ENCODE results near the gene UQCRH. TPM values are rescaled to one million over a fixed set of nuclear protein-coding genes. Genes with fewer than 3 reads are reported as not detected.

Gene UQCRH
- total RNA-seq, 1 donor from 2014 or later: 258 TPM

DNA sequence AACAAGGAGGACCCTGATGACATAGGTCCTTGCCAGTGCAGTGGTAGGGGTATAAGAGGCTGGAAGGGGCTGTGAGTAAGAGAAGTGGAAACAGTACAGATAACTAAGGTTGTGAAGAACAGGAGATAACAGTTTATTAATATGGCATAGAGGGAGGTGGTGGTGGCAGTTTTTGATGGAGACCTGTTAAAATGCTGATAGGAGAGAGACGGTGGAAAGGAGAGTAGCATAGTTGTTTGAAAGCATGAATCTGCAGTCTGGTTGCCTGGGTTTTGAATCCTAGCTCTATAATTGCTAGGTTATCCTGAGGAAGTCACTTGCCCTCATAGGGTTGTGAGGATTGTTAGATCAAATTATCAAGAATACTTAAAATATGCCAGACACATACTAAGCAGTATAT, 19.4 kb upstream of the UQCRH start:
- no peaks in the 10 kb centered on the region for H3K27me3 Mint-ChIP-seq (ENCODE audit: insufficient read depth)
- intact Hi-C loops (cut with micrococcal nuclease): no loop called here
- H3K4me1 Mint-ChIP-seq (ENCODE audit: low read depth): peaks cover 23% of the 10 kb centered on the region
- peaks cover 50% of the 10 kb centered on the region for H3K36me3 Mint-ChIP-seq (ENCODE audit: low read depth)
- no peaks in the 10 kb centered on the region for H3K9me3 Mint-ChIP-seq
- H3K4me3 Mint-ChIP-seq: no peak overlapping the region
- peak overlapping the region; percentile 21 for H3K27ac Mint-ChIP-seq
- DNase-seq (ENCODE audit: low spot score): no peak

GRCh38 chr1:46284597-46285564, 18.6 kb upstream of the UQCRH start:
- Mint-ChIP-seq H3K9me3 (no peaks in the 10 kb centered on the region), H3K4me3 (no peak overlapping the region), H3K4me1 (ENCODE audit: low read depth) (peaks cover 25% of the 10 kb centered on the region), H3K27ac (no peak overlapping the region), H3K36me3 (ENCODE audit: low read depth) (peaks cover 55% of the 10 kb centered on the region), H3K27me3 (ENCODE audit: insufficient read depth) (no peaks in the 10 kb centered on the region)
- intact Hi-C loops (cut with micrococcal nuclease): no loop called here
- no peak for DNase-seq (ENCODE audit: low spot score)

GRCh38 chr1:46285730-46286477, 17.6 kb upstream of the UQCRH start:
- peak; percentile 38 for DNase-seq (ENCODE audit: low spot score)
- Mint-ChIP-seq H3K4me3 (no peak overlapping the region), H3K27ac (peak overlapping the region; percentile 10), H3K36me3 (ENCODE audit: low read depth) (peaks cover 53% of the 10 kb centered on the region), H3K4me1 (ENCODE audit: low read depth) (peaks cover 25% of the 10 kb centered on the region), H3K9me3 (no peaks in the 10 kb centered on the region), H3K27me3 (ENCODE audit: insufficient read depth) (no peaks in the 10 kb centered on the region)
- intact Hi-C loops (cut with micrococcal nuclease): no loop called here

DNA sequence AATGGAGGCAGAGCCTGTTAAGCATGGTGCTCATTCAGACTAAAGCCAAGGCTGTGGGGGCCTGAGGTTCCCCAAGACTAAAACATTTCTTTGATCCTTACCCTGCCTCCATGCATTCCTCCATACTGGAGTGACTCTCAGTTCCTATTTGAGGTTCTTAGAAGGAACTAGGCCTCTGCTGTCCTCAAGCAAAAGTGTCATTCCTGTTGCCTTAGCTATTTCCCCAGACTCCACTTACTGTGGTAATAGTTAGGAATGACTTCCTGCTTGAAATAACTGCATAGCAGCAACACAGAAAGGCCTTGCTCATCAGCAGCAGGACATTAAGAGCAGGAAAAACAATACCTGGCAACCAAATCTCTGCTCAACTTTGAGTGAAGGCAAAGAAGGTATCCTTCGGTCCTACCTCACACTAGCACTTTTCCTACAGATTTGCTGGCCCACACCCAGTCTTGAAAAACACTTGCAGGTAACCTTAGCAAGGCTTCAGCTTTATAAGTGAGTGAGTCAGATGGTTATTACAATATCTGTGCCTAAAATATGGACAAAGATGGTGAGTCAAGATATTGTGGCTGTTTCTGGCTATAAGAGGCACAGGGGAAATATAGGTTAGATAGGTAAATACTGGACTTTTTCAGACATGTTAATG, 14.9 kb upstream of the UQCRH start:
- Mint-ChIP-seq H3K4me3 (no peak overlapping the region), H3K27me3 (ENCODE audit: insufficient read depth) (no peaks in the 10 kb centered on the region), H3K27ac (peak overlapping the region; percentile 47), H3K36me3 (ENCODE audit: low read depth) (peaks cover 34% of the 10 kb centered on the region), H3K9me3 (no peaks in the 10 kb centered on the region), H3K4me1 (ENCODE audit: low read depth) (peaks cover 25% of the 10 kb centered on the region)
- intact Hi-C loops (cut with micrococcal nuclease): no loop called here
- DNase-seq (ENCODE audit: low spot score): no peak

GRCh38 chr1:46289134-46289494, 14.4 kb upstream of the UQCRH start:
- Mint-ChIP-seq H3K4me1 (ENCODE audit: low read depth) (peaks cover 25% of the 10 kb centered on the region), H3K9me3 (no peaks in the 10 kb centered on the region), H3K36me3 (ENCODE audit: low read depth) (peaks cover 31% of the 10 kb centered on the region), H3K27ac (peak overlapping the region; percentile 47), H3K4me3 (no peak overlapping the region), H3K27me3 (ENCODE audit: insufficient read depth) (no peaks in the 10 kb centered on the region)
- intact Hi-C loops (cut with micrococcal nuclease): no loop called here
- no peak for DNase-seq (ENCODE audit: low spot score)

GRCh38 chr1:46289976-46290375, 13.5 kb upstream of the UQCRH start:
- H3K36me3 Mint-ChIP-seq (ENCODE audit: low read depth): peaks cover 28% of the 10 kb centered on the region
- H3K4me1 Mint-ChIP-seq (ENCODE audit: low read depth): peaks cover 24% of the 10 kb centered on the region
- H3K27me3 Mint-ChIP-seq (ENCODE audit: insufficient read depth): no peaks in the 10 kb centered on the region
- intact Hi-C loops (cut with micrococcal nuclease): no loop called here
- no peak for DNase-seq (ENCODE audit: low spot score)
- no peaks in the 10 kb centered on the region for H3K9me3 Mint-ChIP-seq
- no peak overlapping the region for H3K27ac Mint-ChIP-seq
- H3K4me3 Mint-ChIP-seq: no peak overlapping the region

- H3K9me3 Mint-ChIP-seq: no peaks in the 10 kb centered on the region
- peaks cover 35% of the 10 kb centered on the region for H3K36me3 Mint-ChIP-seq (ENCODE audit: low read depth)
- peaks cover 8% of the 10 kb centered on the region for H3K4me1 Mint-ChIP-seq (ENCODE audit: low read depth)
- H3K27ac Mint-ChIP-seq: no peak overlapping the region
- no peak for DNase-seq (ENCODE audit: low spot score)
- intact Hi-C loops (cut with micrococcal nuclease): no loop called here
- H3K4me3 Mint-ChIP-seq: no peak overlapping the region
- H3K27me3 Mint-ChIP-seq (ENCODE audit: insufficient read depth): no peaks in the 10 kb centered on the region
Observed at GRCh38 chr1:46295306-46295705, 8.2 kb upstream of the UQCRH start.

- H3K36me3 Mint-ChIP-seq (ENCODE audit: low read depth): peaks cover 31% of the 10 kb centered on the region
- H3K27ac Mint-ChIP-seq: no peak overlapping the region
- H3K4me3 Mint-ChIP-seq: no peak overlapping the region
- peaks cover 20% of the 10 kb centered on the region for H3K4me1 Mint-ChIP-seq (ENCODE audit: low read depth)
- H3K9me3 Mint-ChIP-seq: no peaks in the 10 kb centered on the region
- H3K27me3 Mint-ChIP-seq (ENCODE audit: insufficient read depth): no peaks in the 10 kb centered on the region
- DNase-seq (ENCODE audit: low spot score): no peak
- intact Hi-C loops (cut with micrococcal nuclease): no loop called here
Observed at GRCh38 chr1:46298387-46298786, 5.1 kb upstream of the UQCRH start.

- intact Hi-C loops (cut with micrococcal nuclease): loop anchor here (1.0 to 5.0 kb wide), 3 partner anchors 103 to 809 kb away; partner anchors contain the start of genes MAST2, POMGNT1 and TESK2
- Mint-ChIP-seq H3K4me3 (peak overlapping the region; percentile 100), H3K36me3 (ENCODE audit: low read depth) (peaks cover 32% of the 10 kb centered on the region), H3K9me3 (no peaks in the 10 kb centered on the region), H3K4me1 (ENCODE audit: low read depth) (peaks cover 25% of the 10 kb centered on the region), H3K27me3 (ENCODE audit: insufficient read depth) (no peaks in the 10 kb centered on the region), H3K27ac (peak overlapping the region; percentile 99)
- DNase-seq (ENCODE audit: low spot score): no peak
Observed at GRCh38 chr1:46300673-46301405, 2.7 kb upstream of the UQCRH start.

GRCh38 chr1:46301406-46301807, 2.1 kb upstream of the UQCRH start:
- Mint-ChIP-seq H3K27me3 (ENCODE audit: insufficient read depth) (no peaks in the 10 kb centered on the region), H3K9me3 (no peaks in the 10 kb centered on the region), H3K4me1 (ENCODE audit: low read depth) (peaks cover 29% of the 10 kb centered on the region), H3K27ac (peak overlapping the region; percentile 99), H3K4me3 (peak overlapping the region; percentile 100), H3K36me3 (ENCODE audit: low read depth) (peaks cover 30% of the 10 kb centered on the region)
- no peak for DNase-seq (ENCODE audit: low spot score)
- intact Hi-C loops (cut with micrococcal nuclease): loop anchor here (1.0 to 5.0 kb wide), 3 partner anchors 103 to 809 kb away; partner anchors contain the start of genes MAST2, POMGNT1 and TESK2

DNA sequence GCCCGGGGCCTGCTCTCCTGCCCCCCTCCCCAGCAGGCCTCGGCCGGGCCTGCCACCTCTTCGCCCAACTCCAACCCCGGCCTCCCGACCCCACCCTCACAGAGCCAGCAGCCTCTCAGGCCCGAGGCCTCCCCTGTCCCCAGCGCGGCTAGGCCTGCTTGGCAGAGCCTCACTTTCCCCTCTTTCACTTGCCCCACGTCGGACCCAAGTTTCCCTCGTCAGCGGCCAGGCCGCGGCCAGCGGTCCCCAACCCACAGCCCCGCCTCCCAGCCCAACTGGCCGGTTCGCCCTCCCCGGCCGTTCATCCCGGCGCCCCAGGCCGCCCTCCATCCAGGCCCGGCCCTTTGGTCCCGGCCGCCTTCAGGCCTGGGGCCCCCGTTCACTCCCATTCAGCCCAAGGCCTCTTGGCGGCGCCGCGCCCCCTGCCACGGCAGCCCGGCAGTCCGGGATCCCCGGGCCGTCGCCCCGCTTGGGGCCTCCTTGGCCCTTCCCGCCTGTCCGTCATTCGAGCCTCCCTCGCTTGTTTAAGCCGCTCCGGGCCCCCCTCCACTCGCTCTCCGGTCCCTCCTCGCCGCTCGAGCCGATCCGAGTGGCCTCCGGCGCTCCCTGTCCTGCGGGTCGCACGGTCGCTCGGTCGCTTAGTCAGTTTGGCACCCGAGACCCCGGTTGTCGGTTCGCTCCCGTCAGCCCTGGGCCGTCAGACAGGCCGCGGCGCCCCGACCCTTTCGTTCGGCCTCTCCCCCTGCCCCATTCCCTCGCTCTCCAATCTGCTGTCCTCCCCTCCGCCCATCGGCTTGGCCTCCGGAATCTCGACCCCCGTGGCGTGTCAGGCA, 1.5 kb upstream of the UQCRH start:
- no peaks in the 10 kb centered on the region for H3K27me3 Mint-ChIP-seq (ENCODE audit: insufficient read depth)
- peaks cover 25% of the 10 kb centered on the region for H3K36me3 Mint-ChIP-seq (ENCODE audit: low read depth)
- intact Hi-C loops (cut with micrococcal nuclease): loop anchor here (1.0 to 5.0 kb wide), 4 partner anchors 104 to 810 kb away; partner anchors contain the start of genes EFCAB14, MAST2, POMGNT1 and TESK2
- peak overlapping the region; percentile 99 for H3K27ac Mint-ChIP-seq
- H3K4me3 Mint-ChIP-seq: peak overlapping the region; percentile 100
- DNase-seq (ENCODE audit: low spot score): peak; percentile 50
- peaks cover 29% of the 10 kb centered on the region for H3K4me1 Mint-ChIP-seq (ENCODE audit: low read depth)
- H3K9me3 Mint-ChIP-seq: no peaks in the 10 kb centered on the region
